Measurements from ENCODE around the gene THSD4. TPM values are rescaled to one million over a fixed set of nuclear protein-coding genes. Genes with fewer than 3 reads are reported as not detected.
"Not testable (repeated sequence)": the region's sequence is repeated elsewhere in the genome, so short reads cannot be mapped to it uniquely, and the experiment has no call there.

Gene THSD4
- total RNA-seq, 2 donors from 2014 or later, result 71.2 to 150 TPM

DNA sequence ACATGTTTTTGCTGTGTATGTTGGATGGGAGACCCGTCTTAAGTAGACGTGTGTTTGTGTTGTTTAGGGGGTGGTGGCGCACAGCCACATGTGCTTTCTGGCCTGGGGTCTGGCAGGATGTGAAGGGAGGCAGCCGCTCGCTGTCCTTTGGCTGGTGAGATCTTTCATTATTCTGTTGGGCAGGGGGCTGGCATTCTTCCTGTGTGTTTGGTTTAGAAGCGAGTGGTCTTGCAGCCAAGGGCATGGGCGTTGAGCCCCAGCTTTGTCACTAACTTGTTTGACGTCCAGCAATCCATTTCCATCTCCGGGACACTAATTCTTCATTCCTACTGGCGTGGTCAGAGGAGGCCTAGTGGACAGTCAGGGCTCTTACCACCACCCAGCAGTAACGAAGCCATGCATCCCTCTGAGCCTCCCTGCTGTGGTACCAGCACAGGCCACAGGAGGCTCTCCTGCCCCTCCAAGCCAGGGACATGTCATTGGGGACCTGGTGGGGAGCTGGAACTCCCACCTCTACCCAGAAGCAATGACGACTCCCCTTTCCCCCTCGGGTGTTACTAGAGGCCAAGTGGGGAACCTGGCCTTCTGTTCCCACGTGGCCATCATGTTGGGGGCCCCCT lies 10.7 kb downstream of the THSD4 start:
- TF ChIP-seq, protein P1, sequence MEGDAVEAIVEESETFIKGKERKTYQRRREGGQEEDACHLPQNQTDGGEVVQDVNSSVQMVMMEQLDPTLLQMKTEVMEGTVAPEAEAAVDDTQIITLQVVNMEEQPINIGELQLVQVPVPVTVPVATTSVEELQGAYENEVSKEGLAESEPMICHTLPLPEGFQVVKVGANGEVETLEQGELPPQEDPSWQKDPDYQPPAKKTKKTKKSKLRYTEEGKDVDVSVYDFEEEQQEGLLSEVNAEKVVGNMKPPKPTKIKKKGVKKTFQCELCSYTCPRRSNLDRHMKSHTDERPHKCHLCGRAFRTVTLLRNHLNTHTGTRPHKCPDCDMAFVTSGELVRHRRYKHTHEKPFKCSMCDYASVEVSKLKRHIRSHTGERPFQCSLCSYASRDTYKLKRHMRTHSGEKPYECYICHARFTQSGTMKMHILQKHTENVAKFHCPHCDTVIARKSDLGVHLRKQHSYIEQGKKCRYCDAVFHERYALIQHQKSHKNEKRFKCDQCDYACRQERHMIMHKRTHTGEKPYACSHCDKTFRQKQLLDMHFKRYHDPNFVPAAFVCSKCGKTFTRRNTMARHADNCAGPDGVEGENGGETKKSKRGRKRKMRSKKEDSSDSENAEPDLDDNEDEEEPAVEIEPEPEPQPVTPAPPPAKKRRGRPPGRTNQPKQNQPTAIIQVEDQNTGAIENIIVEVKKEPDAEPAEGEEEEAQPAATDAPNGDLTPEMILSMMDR (IDR thresholded peaks at IDR 0.05), result peak; percentile 60
- Histone ChIP-seq H3K27me3 (replicated peaks; ENCODE audit: insufficient read depth) (no peaks in the 10 kb centered on the region), H3K9me3 (no peaks in the 10 kb centered on the region), H3K27ac (peak overlapping the region; percentile 80 to 92), H3K4me1 (ENCODE audit: control insufficient read depth in 1 of 2, low read depth in 2 of 2) (peaks cover 10 to 79% of the 10 kb centered on the region in 2 donors), H3K36me3 (no peaks in the 10 kb centered on the region), H3K4me3 (peak overlapping the region; percentile 54)
- no peak for ATAC-seq (ENCODE audit: insufficient number of reproducible peaks, low FRiP score, low read depth)
- no peak for DNase-seq (ENCODE audit: low spot score)

DNA sequence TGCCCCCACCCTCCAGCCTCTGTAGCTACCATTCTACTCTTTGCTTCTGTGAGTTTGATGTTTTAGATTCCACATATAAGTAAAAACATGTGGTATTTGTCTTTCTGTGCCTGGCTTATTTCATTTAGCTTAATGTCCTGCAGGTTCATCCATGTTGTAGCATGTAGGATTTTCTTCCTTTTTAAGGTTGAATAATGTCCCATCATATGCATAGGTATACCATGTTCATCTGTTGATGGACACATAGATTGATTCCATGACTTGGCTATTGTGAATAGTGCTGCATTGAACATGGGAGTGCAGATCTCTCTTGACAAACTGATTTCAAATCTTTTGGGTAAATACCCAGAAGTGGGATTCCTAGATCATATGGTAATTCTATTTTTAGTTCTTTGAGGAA lies 11.8 kb downstream of the THSD4 start:
- H3K4me3 ChIP-seq, result no peak overlapping the region
- H3K27ac ChIP-seq, result peak overlapping the region; percentile 16 to 92
- H3K36me3 ChIP-seq, result no peaks in the 10 kb centered on the region
- no peak for DNase-seq (ENCODE audit: low spot score)
- no peaks in the 10 kb centered on the region for H3K27me3 ChIP-seq (replicated peaks; ENCODE audit: insufficient read depth)
- no peak for ATAC-seq (ENCODE audit: insufficient number of reproducible peaks, low FRiP score, low read depth)
- TF ChIP-seq, protein P1 (IDR thresholded peaks at IDR 0.05), result no peak
- peaks cover 10 to 67% of the 10 kb centered on the region in 2 donors for H3K4me1 ChIP-seq (ENCODE audit: control insufficient read depth in 1 of 2, low read depth in 2 of 2)
- H3K9me3 ChIP-seq, result no peaks in the 10 kb centered on the region

GRCh38 chr15:71128159-71128558 lies 12.9 kb downstream of the THSD4 start:
- H3K4me1 ChIP-seq (ENCODE audit: control insufficient read depth in 1 of 2, low read depth in 2 of 2), result peaks cover 10 to 59% of the 10 kb centered on the region in 2 donors
- DNase-seq (ENCODE audit: low spot score); ATAC-seq (ENCODE audit: insufficient number of reproducible peaks, low FRiP score, low read depth); H3K36me3 ChIP-seq; H3K4me3 ChIP-seq; H3K9me3 ChIP-seq; H3K27me3 ChIP-seq (replicated peaks; ENCODE audit: insufficient read depth): not testable (repeated sequence)
- H3K27ac ChIP-seq, result peak overlapping the region; percentile 49 to 92

- Histone ChIP-seq H3K9me3 (no peaks in the 10 kb centered on the region), H3K27ac (peak overlapping the region in 1 of 2 donors; percentile 92), H3K4me3 (no peak overlapping the region), H3K36me3 (no peaks in the 10 kb centered on the region), H3K4me1 (ENCODE audit: control insufficient read depth in 1 of 2, low read depth in 2 of 2) (peaks cover 10 to 59% of the 10 kb centered on the region in 2 donors), H3K27me3 (replicated peaks; ENCODE audit: insufficient read depth) (no peaks in the 10 kb centered on the region)
- TF ChIP-seq, protein P1 (IDR thresholded peaks at IDR 0.05), result no peak
- ATAC-seq (ENCODE audit: insufficient number of reproducible peaks, low FRiP score, low read depth) (no peak), DNase-seq (ENCODE audit: low spot score) (no peak)
Measured at GRCh38 chr15:71128939-71129562, 13.8 kb downstream of the THSD4 start.

GRCh38 chr15:71129669-71130068 lies 14.4 kb downstream of the THSD4 start:
- TF ChIP-seq, protein P1 (IDR thresholded peaks at IDR 0.05), result no peak
- H3K27ac ChIP-seq, result peak overlapping the region in 1 of 2 donors; percentile 92
- ATAC-seq (ENCODE audit: insufficient number of reproducible peaks, low FRiP score, low read depth), result no peak

More at GRCh38 chr15:71129669-71130068, 14.4 kb downstream of the THSD4 start:
- H3K4me1 ChIP-seq (ENCODE audit: control insufficient read depth in 1 of 2, low read depth in 2 of 2), result peaks cover 9 to 60% of the 10 kb centered on the region in 2 donors
- no peaks in the 10 kb centered on the region for H3K9me3 ChIP-seq
- H3K36me3 ChIP-seq, result no peaks in the 10 kb centered on the region
- H3K27me3 ChIP-seq (replicated peaks; ENCODE audit: insufficient read depth), result no peaks in the 10 kb centered on the region
- H3K4me3 ChIP-seq, result no peak overlapping the region
- no peak for DNase-seq (ENCODE audit: low spot score)

Measured in thoracic aorta (tissue), 2 donors.